ENCODE results near the gene HES1. TPM values are rescaled to one million over a fixed set of nuclear protein-coding genes. Genes with fewer than 3 reads are reported as not detected.

HES1 gene
- total and polyA plus RNA-seq, 4 donors: 5.3 to 12.5 (median 9.0) TPM

GRCh38 chr3:194087995-194088855, 47.7 kb upstream of the HES1 start:
- Histone ChIP-seq H3K27ac (ENCODE audit: low read depth in 1 of 2, low read length in 2 of 2) (no peak overlapping the region), H3K4me3 (ENCODE audit: low read depth in 1 of 3, low read length in 3 of 3) (no peak overlapping the region)

More at GRCh38 chr3:194087995-194088855, 47.7 kb upstream of the HES1 start:
- H3K9ac ChIP-seq (ENCODE audit: low read depth in 1 of 2, low read length in 2 of 2): no peak overlapping the region
- 92% methylated on average over 11 of the region's 11 CpGs for WGBS
- no peaks in the 10 kb centered on the region for H3K36me3 ChIP-seq (ENCODE audit: control insufficient read depth in 4 of 4, insufficient read depth in 3 of 4, low read depth in 1 of 4, low read length in 3 of 4)
- no peak for DNase-seq (ENCODE audit: low spot score)
- TF ChIP-seq ATF3 (IDR thresholded peaks at IDR 0.05): no peak
- TF ChIP-seq JUND (IDR thresholded peaks at IDR 0.05): no peak
- TF ChIP-seq, protein P1, sequence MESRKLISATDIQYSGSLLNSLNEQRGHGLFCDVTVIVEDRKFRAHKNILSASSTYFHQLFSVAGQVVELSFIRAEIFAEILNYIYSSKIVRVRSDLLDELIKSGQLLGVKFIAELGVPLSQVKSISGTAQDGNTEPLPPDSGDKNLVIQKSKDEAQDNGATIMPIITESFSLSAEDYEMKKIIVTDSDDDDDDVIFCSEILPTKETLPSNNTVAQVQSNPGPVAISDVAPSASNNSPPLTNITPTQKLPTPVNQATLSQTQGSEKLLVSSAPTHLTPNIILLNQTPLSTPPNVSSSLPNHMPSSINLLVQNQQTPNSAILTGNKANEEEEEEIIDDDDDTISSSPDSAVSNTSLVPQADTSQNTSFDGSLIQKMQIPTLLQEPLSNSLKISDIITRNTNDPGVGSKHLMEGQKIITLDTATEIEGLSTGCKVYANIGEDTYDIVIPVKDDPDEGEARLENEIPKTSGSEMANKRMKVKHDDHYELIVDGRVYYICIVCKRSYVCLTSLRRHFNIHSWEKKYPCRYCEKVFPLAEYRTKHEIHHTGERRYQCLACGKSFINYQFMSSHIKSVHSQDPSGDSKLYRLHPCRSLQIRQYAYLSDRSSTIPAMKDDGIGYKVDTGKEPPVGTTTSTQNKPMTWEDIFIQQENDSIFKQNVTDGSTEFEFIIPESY (IDR thresholded peaks at IDR 0.05): no peak
- TF ChIP-seq YY1 (IDR thresholded peaks at IDR 0.05): no peak
- no peak for TF ChIP-seq RXRA (IDR thresholded peaks at IDR 0.05)
- no peak for TF ChIP-seq GABPA (IDR thresholded peaks at IDR 0.05 in 1 of 2, conservative IDR thresholded peaks at IDR 0.05 in 1 of 2)
- no peak for TF ChIP-seq FOXA1 (IDR thresholded peaks at IDR 0.05)
- no peak for TF ChIP-seq CTCF (IDR thresholded peaks at IDR 0.05; ENCODE audit: low read depth, low read length, missing input control)
- no peak for TF ChIP-seq TAF1 (conservative IDR thresholded peaks at IDR 0.05)
- TF ChIP-seq, protein P2, sequence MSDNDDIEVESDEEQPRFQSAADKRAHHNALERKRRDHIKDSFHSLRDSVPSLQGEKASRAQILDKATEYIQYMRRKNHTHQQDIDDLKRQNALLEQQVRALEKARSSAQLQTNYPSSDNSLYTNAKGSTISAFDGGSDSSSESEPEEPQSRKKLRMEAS (IDR thresholded peaks at IDR 0.05): no peak
- no peak for TF ChIP-seq HNF4A (conservative IDR thresholded peaks at IDR 0.05)
- no peak for TF ChIP-seq RAD21 (IDR thresholded peaks at IDR 0.05)
- no peak for TF ChIP-seq NR2F2 (IDR thresholded peaks at IDR 0.05)
- TF ChIP-seq FOXA2 (IDR thresholded peaks at IDR 0.05): no peak
- TF ChIP-seq SP1 (IDR thresholded peaks at IDR 0.05): no peak
- TF ChIP-seq REST (IDR thresholded peaks at IDR 0.05): no peak
- TF ChIP-seq EGR1 (IDR thresholded peaks at IDR 0.05; ENCODE audit: low read depth in 2 of 2): no peak
- no peak for TF ChIP-seq HNF4G (IDR thresholded peaks at IDR 0.05)
- H3K4me1 ChIP-seq (ENCODE audit: control insufficient read depth in 4 of 4, insufficient read depth in 4 of 4, low read length in 3 of 4): peaks cover 0 to 5% (median under 1%) of the 10 kb centered on the region in 4 donors
- no peaks in the 10 kb centered on the region for H3K27me3 ChIP-seq (ENCODE audit: control insufficient read depth in 4 of 4, insufficient read depth in 4 of 4, low read length in 3 of 4)
- H3K9me3 ChIP-seq (ENCODE audit: control insufficient read depth in 4 of 4, low read length in 3 of 4): no peaks in the 10 kb centered on the region
